Measurements from ENCODE around the gene ACADSB.

The ACADSB gene

GRCh38 chr10:123014772-123015171 lies 6.0 kb downstream of the ACADSB start:
- no peak for DNase-seq (ENCODE audit: low spot score)
- TF ChIP-seq CTCF (IDR thresholded peaks at IDR 0.05; ENCODE audit: extremely low read depth, missing control alignments) = no peak

GRCh38 chr10:123016228-123016627 lies 7.4 kb downstream of the ACADSB start:
- TF ChIP-seq CTCF (IDR thresholded peaks at IDR 0.05; ENCODE audit: extremely low read depth, missing control alignments) = no peak
- no peak for DNase-seq (ENCODE audit: low spot score)

DNA sequence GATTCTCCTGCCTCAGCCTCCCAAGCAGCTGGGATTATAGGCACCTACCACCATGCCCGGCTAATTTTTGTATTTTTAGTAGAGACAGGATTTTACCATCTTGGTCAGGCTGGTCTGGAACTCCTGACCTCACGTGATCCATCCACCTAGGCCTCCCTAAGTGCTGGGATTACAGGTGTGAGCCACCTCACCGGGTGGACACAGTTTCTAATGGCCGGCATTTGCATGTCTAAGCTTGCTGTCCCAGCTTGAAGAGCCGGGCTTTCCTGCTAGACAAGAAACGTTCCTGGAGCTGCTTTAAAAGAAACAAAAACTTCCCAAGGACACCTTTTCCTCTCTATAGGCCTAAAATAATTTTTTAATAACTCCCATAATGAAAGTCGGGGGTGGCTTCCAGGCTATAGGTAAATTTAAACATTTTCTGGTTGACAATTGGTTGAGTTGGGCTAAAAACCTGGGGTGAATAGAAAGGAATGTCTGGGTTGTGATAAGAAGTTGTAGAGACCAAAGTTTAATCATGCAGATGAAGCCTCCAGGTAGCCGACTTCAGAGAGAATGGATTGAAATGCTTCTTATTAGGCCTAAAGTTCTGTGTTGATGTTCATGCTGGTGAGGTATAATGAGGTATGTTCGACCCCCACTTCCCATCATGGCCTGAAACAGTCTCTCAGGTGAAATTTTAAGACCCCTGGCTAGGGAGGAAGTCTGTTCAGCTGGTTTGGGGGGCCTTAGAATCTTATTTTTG lies 8.8 kb downstream of the ACADSB start:
- TF ChIP-seq CTCF (IDR thresholded peaks at IDR 0.05; ENCODE audit: extremely low read depth, missing control alignments) = no peak
- DNase-seq (ENCODE audit: low spot score) = no peak

DNA sequence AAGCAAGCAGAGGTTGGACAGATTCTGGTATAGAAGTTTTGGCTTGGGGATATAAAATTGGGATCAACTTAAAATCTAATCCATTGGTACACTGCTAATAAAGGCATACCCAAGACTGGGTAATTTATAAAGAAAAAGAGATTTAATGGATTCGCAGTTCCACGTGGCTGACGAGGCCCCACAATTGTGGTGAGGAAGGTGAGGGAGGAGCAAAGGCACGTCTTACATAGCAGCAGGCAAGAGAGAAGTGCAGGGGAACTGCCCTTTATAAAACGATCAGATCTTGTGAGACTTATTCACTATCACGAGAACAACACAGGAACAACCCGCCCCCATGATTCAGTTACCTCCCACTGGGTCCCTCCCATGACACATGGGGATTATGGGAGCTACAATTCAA lies 9.7 kb downstream of the ACADSB start:
- DNase-seq (ENCODE audit: low spot score) = no peak
- no peak for TF ChIP-seq CTCF (IDR thresholded peaks at IDR 0.05; ENCODE audit: extremely low read depth, missing control alignments)

DNA sequence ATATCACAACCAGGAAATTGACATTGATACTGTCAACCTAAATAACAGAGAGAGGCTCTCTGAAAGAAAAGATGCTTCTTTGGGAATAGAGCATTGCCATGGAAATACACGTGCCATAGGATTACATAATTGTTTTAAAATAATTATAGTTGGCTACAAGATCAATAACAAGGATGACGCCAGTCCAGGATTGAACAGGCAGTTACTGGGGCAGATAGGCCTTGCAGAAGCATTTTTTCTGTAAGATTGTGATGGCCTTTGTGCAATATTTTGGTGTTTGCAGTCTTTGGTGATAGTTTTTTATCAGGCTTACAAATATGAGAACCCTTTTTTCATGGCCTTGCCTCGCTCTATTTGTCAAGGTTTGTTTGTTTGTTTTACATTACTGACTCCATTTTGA lies 10.5 kb downstream of the ACADSB start:
- no peak for TF ChIP-seq CTCF (IDR thresholded peaks at IDR 0.05; ENCODE audit: extremely low read depth, missing control alignments)
- no peak for DNase-seq (ENCODE audit: low spot score)

DNA sequence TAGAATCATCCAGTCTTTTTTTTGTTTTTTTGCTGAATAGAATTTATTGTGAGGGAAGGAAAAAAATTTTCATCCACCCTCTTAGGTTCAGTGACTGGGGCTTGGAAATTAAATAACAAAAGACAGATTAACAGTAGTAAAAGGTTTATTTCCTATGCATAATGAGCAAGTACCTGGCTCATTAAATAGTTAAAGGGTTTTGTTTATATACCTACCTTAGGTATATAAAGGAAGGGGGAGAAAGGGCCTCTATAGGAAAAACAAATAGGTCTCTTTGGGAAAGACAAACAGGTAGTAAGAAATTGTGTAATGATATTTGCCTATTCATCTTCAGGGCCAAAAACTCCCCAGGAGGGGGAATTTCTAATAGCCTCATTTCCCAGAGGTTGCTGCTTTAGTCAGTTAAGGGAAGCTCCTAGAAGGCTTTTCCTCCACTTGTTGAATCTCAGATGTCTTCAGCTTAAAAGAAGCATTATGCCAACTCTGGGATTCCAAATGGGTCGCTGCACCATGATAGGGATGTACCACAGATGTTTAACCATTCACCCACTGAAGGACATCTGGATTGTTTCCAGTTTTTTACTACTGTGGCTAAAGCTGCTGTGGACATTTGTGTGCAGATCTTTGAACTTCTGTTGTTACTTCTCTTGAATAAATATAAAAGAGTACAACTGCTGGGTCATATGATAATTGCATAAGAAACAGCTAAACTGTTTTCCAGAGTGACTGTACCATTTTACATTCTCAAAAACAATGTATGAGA lies 11.3 kb downstream of the ACADSB start:
- no peak for DNase-seq (ENCODE audit: low spot score)
- TF ChIP-seq CTCF (IDR thresholded peaks at IDR 0.05; ENCODE audit: extremely low read depth, missing control alignments) = no peak

DNA sequence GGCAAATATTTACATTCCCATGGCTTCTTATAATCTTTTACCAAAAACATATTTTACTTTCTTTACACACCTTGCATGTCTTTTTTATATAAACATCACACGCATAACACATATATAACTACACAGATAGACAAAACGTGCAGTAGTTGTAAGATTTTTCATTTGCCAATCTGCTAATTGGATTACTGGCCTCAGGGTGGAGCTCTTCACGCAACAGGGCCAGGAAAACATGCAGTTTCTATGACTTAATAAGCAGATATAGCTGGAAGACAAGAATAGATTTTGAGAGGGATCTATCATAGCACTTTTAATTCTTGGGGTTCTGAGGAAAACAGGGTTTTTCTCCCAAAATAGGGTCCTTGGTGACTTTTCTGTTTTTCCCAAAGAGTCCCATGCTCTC lies 12.7 kb downstream of the ACADSB start:
- TF ChIP-seq CTCF (IDR thresholded peaks at IDR 0.05; ENCODE audit: extremely low read depth, missing control alignments) = no peak
- no peak for DNase-seq (ENCODE audit: low spot score)
